Glutamatergic neuron (in vitro differentiated cells): Measurements from ENCODE around the gene MED12L. TPM values are rescaled to one million over a fixed set of nuclear protein-coding genes. Genes with fewer than 3 reads are reported as not detected.

Source experiments
- DNase-seq: peaks from one replicate; pipeline ENCODE4 v3.0.0; 2022
- H3K27ac Mint-ChIP-seq: one replicate; pipeline ENCODE4 v1.8.0; 2020; ENCODE audit warnings: mild to moderate bottlenecking, mixed read lengths, inconsistent platforms; ENCODE audit not compliant: unreplicated experiment
- H3K27me3 Mint-ChIP-seq: one replicate; pipeline ENCODE4 v1.8.0; 2020; ENCODE audit warnings: mild to moderate bottlenecking, moderate library complexity, mixed read lengths, inconsistent platforms; ENCODE audit not compliant: unreplicated experiment
- H3K36me3 Mint-ChIP-seq: one replicate; pipeline ENCODE4 v1.8.0; 2020; ENCODE audit warnings: mild to moderate bottlenecking, mixed read lengths, inconsistent platforms; ENCODE audit not compliant: unreplicated experiment
- H3K4me1 Mint-ChIP-seq: one replicate; pipeline ENCODE4 v1.8.0; 2020; ENCODE audit warnings: mild to moderate bottlenecking, low read depth, mixed read lengths, inconsistent platforms; ENCODE audit not compliant: unreplicated experiment
- H3K4me3 Mint-ChIP-seq: one replicate; pipeline ENCODE4 v1.8.0; 2020; ENCODE audit warnings: mild to moderate bottlenecking, mixed read lengths, inconsistent platforms; ENCODE audit not compliant: unreplicated experiment
- H3K9me3 Mint-ChIP-seq: one replicate; pipeline ENCODE4 v1.8.0; 2020; ENCODE audit warnings: mild to moderate bottlenecking, moderate library complexity, mixed read lengths, inconsistent platforms; ENCODE audit not compliant: unreplicated experiment
- total RNA-seq: library from RNA; stranded (reverse); fragmentation: NEBNext Ultra II Directional; extraction: Animal tissue kit (Norgen Biotek cat#: 25700); gene quantifications from one replicate; pipeline ENCODE4 v1.2.1, GENCODE V29; 2021; ENCODE audit not compliant: unreplicated experiment
- TF ChIP-seq, protein P1 (sequence below): fragments of 200-600 bp; sonication (generic); IDR thresholded peaks from one replicate; pipeline ENCODE4 v1.5.0; 2021; ENCODE audit not compliant: partially characterized antibody, unreplicated experiment

MED12L gene
- total RNA-seq, 1 donor from 2014 or later, result 7.8 TPM

DNA sequence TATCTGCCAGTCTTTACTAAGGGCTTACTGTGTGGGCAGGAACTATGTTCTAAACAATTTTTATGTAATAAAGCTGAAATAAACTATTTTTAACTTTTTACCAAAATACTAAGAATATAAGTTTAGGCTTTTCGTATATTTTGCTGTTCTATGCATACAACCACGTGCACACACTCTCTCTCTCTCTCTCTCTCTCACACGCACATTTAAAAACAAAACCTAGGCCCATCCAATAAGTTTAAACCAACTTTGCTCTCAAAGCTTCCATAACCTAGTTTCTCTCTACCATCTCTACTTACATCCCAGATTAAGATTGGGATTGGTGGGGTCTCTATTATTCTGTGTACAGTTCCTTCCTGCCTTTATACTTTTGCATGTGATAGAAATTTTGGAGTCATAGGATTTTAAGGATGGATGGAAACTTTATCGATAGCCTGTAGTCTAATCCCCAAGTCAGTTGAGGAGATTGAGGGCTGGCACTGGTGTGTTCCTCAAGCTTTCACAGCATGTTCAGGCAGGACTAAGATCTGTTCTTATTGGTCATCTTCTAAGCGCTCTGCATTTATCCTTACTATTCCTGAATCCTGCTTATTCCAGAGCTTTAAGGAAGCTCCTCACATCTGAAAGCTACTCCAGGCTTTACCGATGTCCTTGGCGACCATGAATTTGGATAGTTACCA lies 115.7 kb downstream of the MED12L start:
- no peak overlapping the region for H3K4me3 Mint-ChIP-seq
- TF ChIP-seq, protein P1, sequence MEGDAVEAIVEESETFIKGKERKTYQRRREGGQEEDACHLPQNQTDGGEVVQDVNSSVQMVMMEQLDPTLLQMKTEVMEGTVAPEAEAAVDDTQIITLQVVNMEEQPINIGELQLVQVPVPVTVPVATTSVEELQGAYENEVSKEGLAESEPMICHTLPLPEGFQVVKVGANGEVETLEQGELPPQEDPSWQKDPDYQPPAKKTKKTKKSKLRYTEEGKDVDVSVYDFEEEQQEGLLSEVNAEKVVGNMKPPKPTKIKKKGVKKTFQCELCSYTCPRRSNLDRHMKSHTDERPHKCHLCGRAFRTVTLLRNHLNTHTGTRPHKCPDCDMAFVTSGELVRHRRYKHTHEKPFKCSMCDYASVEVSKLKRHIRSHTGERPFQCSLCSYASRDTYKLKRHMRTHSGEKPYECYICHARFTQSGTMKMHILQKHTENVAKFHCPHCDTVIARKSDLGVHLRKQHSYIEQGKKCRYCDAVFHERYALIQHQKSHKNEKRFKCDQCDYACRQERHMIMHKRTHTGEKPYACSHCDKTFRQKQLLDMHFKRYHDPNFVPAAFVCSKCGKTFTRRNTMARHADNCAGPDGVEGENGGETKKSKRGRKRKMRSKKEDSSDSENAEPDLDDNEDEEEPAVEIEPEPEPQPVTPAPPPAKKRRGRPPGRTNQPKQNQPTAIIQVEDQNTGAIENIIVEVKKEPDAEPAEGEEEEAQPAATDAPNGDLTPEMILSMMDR, result no peak
- H3K4me1 Mint-ChIP-seq, result peaks cover 2% of the 10 kb centered on the region
- H3K27ac Mint-ChIP-seq, result no peak overlapping the region
- H3K36me3 Mint-ChIP-seq, result no peaks in the 10 kb centered on the region
- no peaks in the 10 kb centered on the region for H3K27me3 Mint-ChIP-seq
- DNase-seq, result no peak
- no peaks in the 10 kb centered on the region for H3K9me3 Mint-ChIP-seq

DNA sequence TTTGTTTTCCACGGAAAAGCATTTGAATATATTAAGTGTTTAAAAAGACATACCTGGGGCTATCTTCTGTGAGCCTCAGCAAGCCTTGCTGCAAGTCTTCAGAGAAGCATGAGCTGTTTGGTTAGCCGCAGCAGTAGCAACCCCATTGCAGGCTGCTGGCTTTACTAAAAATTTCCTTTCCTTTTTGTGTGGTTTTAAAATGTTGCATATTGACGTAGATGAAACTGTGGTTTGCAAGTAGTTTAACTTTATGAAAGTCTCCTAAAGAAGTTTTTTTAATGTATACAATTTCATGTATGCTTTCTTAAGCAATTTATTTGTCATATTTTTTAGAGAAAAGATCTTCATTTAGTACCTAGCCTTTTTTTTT lies 117.6 kb downstream of the MED12L start, which contains the start of gene GPR171:
GPR171 (minus strand) TSS at position 166 of the 370 bp plus-strand sequence. CDS start 3,830 bp downstream, outside the sequence.
- H3K4me1 Mint-ChIP-seq, result no peaks in the 10 kb centered on the region
- TF ChIP-seq, protein P1, result no peak
- peaks cover 2% of the 10 kb centered on the region for H3K27me3 Mint-ChIP-seq
- no peak within 1 kb of the TSS for H3K27ac Mint-ChIP-seq
- H3K36me3 Mint-ChIP-seq, result no peaks in the 10 kb centered on the region
- no peak within 1 kb of the TSS for H3K4me3 Mint-ChIP-seq
- H3K9me3 Mint-ChIP-seq, result no peaks in the 10 kb centered on the region
- DNase-seq, result no peak

DNA sequence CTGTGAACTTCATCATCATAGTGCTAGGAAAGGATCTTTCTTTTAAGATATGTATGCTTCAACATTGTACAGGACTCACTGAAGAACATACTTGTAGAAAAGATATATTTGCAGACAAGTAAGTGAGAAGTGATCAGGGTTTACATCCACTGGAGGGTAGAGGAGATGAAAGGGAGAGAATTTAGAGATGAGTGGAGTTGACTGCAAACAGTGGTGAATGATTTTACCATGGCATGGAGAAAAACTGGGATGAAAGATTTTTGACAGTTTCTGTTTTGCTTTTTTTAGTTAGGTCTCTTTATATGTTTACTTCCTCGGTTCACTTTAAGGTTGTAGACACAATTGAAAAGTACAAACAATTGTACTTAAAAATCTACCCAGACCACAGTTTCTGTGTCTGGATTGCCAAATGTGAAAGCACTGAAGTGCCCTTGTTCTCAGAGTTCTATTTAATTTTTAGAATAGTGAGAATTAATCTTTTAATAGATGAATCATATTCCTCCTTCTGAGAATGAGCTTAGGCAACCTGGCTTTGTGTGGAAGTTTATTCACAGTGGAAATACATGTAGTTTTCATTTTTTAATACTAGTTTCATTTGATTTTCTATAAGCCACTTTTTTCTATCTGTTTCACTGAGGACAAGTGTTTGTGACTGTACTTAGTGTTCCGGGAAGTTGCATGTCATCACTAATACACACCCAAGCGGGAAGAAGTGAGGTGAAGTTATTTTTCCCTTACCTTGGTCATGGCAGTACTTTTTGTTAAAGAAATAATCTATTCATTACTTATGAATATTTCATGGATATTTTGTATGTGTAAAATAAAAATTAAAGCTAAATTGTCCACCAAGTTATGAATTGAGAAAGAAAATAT lies 119.3 kb downstream of the MED12L start:
- H3K36me3 Mint-ChIP-seq, result no peaks in the 10 kb centered on the region
- no peak overlapping the region for H3K4me3 Mint-ChIP-seq
- H3K4me1 Mint-ChIP-seq, result no peaks in the 10 kb centered on the region
- TF ChIP-seq, protein P1, result no peak
- peaks cover 2% of the 10 kb centered on the region for H3K27me3 Mint-ChIP-seq
- DNase-seq, result no peak
- no peaks in the 10 kb centered on the region for H3K9me3 Mint-ChIP-seq
- no peak overlapping the region for H3K27ac Mint-ChIP-seq

DNA sequence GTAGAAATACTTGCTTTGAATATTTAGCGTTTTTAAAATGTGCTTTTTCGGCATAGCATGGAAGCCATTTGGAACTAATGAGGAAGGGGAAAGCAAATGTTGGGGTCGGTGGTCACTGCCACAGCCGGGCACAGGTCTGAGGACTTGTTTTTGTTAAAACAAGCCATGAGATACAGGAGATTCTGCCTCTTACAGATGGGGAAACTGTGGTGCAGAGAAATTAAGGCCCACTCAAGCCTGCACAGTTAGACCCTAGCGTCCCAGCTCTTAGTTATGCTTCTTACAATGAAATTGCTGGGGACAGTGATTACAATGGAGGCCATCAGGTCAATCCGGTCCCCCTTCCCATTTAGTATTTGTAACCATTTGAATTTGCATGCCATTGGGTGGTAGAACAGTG lies 120.0 kb downstream of the MED12L start:
- no peaks in the 10 kb centered on the region for H3K9me3 Mint-ChIP-seq
- no peaks in the 10 kb centered on the region for H3K4me1 Mint-ChIP-seq
- H3K36me3 Mint-ChIP-seq, result no peaks in the 10 kb centered on the region
- TF ChIP-seq, protein P1, result no peak
- H3K4me3 Mint-ChIP-seq, result no peak overlapping the region
- peaks cover 2% of the 10 kb centered on the region for H3K27me3 Mint-ChIP-seq
- no peak overlapping the region for H3K27ac Mint-ChIP-seq
- DNase-seq, result no peak

DNA sequence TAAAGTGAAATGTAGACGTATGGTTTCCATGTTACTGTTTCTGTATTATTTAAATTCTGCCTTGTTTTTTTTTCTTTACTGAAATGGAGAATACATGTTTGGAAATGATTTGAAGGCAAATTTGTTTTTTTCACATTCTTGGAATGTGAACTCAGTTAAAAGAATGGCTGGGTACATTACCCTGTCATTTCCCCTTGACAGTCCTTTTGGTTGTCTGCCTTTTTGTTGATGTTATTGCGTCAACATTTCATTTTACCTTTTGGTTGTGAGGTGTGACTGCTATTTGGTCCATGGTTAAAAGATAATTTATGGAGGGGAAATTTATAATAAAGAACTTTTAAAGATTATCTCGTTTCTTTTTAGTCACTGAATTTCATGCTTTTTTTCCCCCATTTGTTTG lies 120.7 kb downstream of the MED12L start:
- no peaks in the 10 kb centered on the region for H3K4me1 Mint-ChIP-seq
- DNase-seq, result no peak
- H3K36me3 Mint-ChIP-seq, result no peaks in the 10 kb centered on the region
- H3K27ac Mint-ChIP-seq, result no peak overlapping the region
- no peak overlapping the region for H3K4me3 Mint-ChIP-seq
- no peaks in the 10 kb centered on the region for H3K9me3 Mint-ChIP-seq
- H3K27me3 Mint-ChIP-seq, result peaks cover 2% of the 10 kb centered on the region
- TF ChIP-seq, protein P1, result no peak
